ENCODE measurements around the gene LDLRAD1.
"Not testable (repeated sequence)": the region's sequence is repeated elsewhere in the genome, so short reads cannot be mapped to it uniquely, and the experiment has no call there.

LDLRAD1 gene

DNA sequence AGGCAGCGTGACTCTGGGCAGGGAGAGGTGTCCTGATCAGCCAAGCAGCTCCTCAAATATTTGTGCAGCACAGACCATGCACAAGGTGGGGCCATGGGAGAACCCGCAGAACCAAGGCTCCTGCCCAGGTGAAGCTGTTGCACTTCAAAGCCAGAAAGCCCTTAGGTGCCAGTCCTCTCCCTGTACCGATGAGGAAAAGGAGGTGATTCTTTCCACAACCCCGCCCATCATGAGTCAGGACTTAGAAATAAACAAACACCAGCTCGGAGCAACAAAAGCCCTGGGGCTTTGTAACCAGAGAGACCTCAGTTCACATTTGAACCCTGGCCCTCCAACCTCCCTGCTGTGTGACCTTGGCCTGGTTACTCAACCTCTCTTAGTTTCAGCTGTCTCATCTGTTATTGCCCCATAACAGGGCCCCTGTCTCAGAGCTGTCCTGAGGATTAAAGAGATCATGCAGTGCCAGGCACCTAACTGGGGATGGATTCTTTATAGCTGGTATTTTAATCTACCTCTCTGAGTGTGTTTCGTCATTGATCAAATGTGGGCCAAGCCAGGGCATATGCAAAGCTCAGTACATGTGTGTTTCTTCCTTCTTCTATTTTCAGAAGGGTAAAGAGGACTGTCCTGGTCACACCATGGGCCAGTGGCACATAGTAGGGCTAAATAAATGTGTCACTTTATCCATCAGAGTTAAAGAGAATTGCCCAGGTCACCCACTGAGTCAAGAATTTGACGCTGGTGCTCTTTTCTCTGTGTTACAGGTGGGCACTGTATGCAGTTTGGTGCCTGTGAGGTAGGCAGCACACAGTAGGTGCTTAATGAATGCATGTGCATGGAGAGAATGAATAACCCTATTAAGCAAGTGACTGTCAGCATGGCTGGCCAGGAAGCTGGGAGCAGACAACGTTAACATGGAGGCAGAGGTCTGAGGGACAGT is 1.4 kb downstream of the LDLRAD1 start:
- DNase-seq (no peak), ATAC-seq (no peak)

GRCh38 chr1:54014009-54014629 is 3.9 kb downstream of the LDLRAD1 start:
- ATAC-seq (no peak), DNase-seq (no peak)

- ATAC-seq (no peak), DNase-seq (no peak)
Measured at GRCh38 chr1:54013393-54014008, 4.5 kb downstream of the LDLRAD1 start.

DNA sequence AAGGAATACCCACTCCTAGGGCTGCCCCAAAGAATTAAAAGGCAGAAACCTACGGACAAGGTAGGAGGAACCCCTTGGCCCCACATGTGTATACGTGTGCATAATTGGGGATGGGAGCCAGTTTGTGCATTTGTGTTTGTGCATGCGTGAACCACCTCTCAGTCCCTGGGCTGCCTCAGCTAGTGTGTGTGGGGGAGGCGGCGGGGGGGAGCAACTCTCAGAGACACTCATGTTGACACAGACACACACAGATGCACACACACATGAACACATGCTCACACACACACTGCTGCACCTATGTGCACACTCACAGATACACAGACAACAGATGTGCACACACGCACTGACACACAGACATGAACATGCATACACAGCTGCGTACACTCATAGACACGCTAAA is 5.1 kb downstream of the LDLRAD1 start:
- ATAC-seq (no peak), DNase-seq (no peak)

GRCh38 chr1:54012008-54012325 is 6.0 kb downstream of the LDLRAD1 start:
- ATAC-seq (no peak), DNase-seq (no peak)

GRCh38 chr1:54011316-54012007 is 6.5 kb downstream of the LDLRAD1 start:
- DNase-seq (no peak), ATAC-seq (no peak)

DNA sequence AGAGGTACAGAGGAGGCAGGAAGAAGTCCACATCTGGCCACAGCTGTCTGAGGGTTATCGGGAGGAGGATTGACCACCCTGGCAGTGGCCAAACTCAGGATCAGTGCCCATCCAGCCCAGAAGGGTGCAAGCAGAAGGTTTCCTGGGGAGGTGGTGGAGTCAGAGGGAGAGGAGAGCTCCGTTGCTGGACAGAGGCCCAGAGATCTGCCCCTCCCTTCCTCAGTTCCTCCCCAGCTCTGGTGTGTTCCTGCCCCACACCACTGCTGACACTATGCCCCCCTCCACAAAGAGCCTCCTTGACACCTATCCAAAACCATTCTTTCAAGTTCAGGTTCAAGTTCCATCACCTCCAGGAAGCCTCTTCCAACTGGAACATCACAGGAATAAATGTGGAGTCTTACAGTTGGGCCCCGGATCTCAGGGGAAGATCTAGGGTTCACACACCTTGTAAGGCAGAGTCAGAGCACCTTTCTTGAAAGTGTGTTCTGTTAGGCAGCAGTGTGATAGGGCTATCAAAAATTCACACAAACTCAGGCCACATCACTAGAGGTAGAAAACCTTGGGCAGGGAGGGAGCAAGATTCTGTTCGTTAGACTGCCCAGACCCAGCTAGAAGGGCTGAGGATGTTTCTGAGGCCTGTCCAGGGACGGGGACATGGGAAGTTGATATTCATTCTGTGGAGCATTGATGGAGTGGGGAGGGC is 7.4 kb downstream of the LDLRAD1 start:
- no peak for ATAC-seq
- no peak for DNase-seq

DNA sequence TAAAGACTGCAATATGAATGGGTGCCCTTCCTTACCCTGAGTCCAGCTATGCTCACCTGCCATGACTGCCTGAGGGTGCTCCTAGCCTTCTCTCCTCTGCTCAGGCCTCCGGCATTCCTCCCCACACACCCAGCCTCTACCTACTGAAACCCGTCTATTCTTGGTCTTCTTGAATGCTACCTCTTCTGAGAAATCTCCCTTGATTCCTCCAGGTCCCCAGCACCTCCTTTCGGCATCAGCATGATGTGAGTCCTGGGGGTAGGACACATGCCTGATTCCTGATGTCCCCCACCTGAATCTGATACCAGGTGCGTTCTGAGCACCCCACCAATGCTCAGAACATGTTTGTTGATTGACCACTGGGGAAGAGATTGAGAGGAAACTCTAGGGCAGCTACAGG is 8.6 kb downstream of the LDLRAD1 start:
- ATAC-seq (no peak), DNase-seq (no peak)

- ATAC-seq = no peak
- DNase-seq = no peak
Measured at GRCh38 chr1:54008876-54009275, 9.1 kb downstream of the LDLRAD1 start.

- DNase-seq = no peak
- no peak for ATAC-seq
Measured at GRCh38 chr1:54007613-54008012, 10.4 kb downstream of the LDLRAD1 start.

DNA sequence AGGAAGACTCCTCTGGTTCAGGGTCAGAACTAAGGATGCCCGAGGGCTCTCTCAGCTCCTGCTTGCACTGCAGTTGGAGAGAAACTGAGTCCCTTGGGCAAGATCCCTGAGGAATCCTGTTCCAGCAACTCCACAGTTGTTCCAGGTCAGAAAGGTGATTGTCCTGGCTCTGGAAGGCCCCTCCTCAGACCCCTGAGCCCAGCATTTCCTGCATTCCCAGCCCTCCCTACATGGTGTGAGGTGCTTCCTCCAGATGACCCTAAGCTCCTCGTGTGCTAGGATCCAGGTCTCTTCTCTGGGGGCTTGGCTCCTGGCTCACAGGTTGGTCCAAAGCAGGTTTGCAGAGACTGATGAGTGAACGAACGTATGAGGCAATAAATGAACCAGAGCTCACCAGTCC is 11.5 kb downstream of the LDLRAD1 start:
- DNase-seq = no peak
- no peak for ATAC-seq

- no peak for ATAC-seq
- DNase-seq = no peak
Measured at GRCh38 chr1:54004481-54005049, 13.4 kb downstream of the LDLRAD1 start.

DNA sequence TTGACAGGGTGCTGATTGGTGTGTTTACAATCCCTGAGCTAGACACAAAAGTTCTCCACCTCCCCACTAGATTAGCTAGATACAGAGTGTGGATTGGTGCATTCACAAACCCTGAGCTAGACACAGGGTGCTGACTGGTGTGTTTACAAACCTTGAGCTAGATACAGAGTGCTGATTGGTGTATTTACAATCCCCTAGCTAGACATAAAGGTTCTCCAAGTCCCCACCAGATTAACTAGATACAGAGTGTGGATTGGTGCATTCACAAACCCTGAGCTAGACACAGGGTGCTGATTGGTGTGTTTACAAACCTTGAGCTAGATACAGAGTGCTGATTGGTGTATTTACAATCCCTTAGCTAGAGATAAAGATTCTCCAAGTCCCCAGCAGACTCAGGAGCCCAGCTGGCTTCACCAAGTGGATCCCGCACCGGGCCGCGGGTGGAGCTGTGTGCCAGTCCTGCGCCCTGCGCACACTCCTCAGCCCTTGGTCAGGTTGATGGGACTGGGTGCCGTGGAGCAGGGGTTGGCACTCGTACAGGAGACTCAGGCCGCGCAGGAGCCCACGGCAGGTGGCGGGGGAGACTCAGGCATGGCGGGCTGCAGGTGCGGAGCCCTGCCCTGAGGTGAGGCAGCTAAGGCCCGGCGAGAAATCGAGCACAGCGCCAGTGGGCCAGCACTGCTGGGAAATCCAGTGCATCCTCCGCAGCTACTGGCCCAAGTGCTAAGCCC is 14.1 kb downstream of the LDLRAD1 start:
- DNase-seq, ATAC-seq: not testable (repeated sequence)

DNA sequence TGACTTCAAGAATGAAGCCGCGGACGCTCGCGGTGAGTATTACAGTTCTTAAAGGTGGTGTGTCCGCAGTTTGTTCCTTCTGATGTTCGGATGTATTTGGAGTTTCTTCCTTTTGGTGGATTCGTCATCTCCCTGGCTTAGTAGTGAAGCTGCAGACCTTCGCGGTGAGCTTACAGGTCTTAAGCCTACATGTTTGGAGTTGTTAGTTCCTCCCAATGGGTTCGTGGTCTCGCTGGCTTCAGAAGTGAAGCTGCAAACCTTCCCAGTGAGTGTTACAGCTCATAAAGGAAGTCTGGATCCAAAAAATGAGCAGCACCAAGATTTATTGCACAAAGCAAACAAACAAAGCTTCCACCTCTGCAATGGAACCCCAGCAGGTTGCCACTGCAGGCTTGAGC is 14.7 kb downstream of the LDLRAD1 start:
- no peak for DNase-seq

GRCh38 chr1:54002544-54003248 is 15.3 kb downstream of the LDLRAD1 start:
- ATAC-seq = no peak
- no peak for DNase-seq

More for the DNA sequence above, 14.7 kb downstream of the LDLRAD1 start:
- no peak for ATAC-seq

GRCh38 chr1:54001591-54001990 is 16.4 kb downstream of the LDLRAD1 start:
- DNase-seq (no peak), ATAC-seq (no peak)

DNA sequence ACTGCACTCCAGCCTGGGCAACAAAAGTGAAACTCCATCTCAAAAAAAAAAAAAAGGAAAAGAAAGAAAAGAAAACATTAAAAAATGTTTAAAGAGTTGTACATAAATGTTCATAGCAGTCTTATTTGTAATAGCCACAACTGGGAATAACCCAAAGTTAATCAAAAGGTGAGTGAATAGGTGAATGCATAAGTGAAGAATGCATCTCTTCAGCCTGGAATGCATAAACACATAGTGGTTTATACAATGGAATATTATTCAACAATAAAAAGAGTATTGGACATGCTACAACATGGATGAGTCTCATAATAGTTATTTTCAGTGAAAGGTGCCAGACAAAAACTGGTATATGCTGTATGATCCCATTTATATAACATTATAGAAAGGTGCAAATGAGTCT is 18.1 kb downstream of the LDLRAD1 start:
- DNase-seq (no peak), ATAC-seq (no peak)

GRCh38 chr1:53998223-53998622 is 19.8 kb downstream of the LDLRAD1 start:
- ATAC-seq (no peak), DNase-seq (no peak)

DNA sequence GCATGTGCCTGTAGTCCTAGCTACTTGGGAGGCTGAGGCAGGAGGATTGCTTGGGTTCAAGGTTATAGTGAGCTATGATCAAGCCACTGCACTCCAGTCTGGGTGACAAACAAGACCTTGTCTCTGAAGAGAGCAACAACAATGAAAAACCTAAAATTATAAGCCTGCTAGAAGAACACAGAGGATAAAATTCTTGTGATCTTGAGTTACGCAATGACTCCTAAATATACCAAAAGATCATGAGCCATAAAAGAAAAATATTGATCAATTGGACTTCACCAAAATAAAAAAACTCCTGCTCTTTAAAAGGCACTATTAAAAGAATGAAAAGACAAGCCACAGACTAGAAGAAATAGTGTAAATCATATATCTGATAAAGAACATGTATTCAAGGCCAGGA is 22.3 kb downstream of the LDLRAD1 start:
- DNase-seq (no peak), ATAC-seq (no peak)

GRCh38 chr1:53994516-53994915 is 23.5 kb downstream of the LDLRAD1 start:
- not testable (repeated sequence) for DNase-seq, ATAC-seq

Data from stimulated activated naive CD8-positive, alpha-beta T cell treated with anti-CD3 and anti-CD28 coated beads, Interleukin-15, Interleukin-2, amounts not matched to agents 100 U/mL and 50 U/mL, for 24 hours (primary cell).